Cardiac septum (tissue), 1 donor: Measurements from ENCODE around the gene HLA-F. TPM values are rescaled to one million over a fixed set of nuclear protein-coding genes. Genes with fewer than 3 reads are reported as not detected.

Experiments
- DNase-seq: peaks from one replicate; pipeline ENCODE4 v3.0.0-alpha.2; 2020; ENCODE audit warnings: low spot score
- intact Hi-C: fragments of 100-400 bp; cut with DNase I; formaldehyde crosslinking; loops from one replicate; pipeline ENCODE4 v1.14.0; 2022
- total RNA-seq: library from RNA; stranded (reverse); fragmentation: NEBNext Ultra II Directional; extraction: Animal tissue kit (Norgen Biotek cat#: 25700); gene quantifications from one replicate; pipeline ENCODE4 v1.2.1, GENCODE V29; 2021
- donor health status: DM: no; HTN: no; CAD: no.

HLA-F gene
- total RNA-seq, 1 donor from 2014 or later = 40.4 TPM

- DNase-seq = no peak
- intact Hi-C loops = no loop called here
These were observed 16.6 kb downstream of the HLA-F start for GRCh38 chr6:29739882-29740261.

- intact Hi-C loops = no loop called here
- DNase-seq = no peak
These were observed 18.4 kb downstream of the HLA-F start for GRCh38 chr6:29741592-29741991.

- no peak for DNase-seq
- intact Hi-C loops = no loop called here
These were observed 18.9 kb downstream of the HLA-F start for GRCh38 chr6:29742127-29742526.

GRCh38 chr6:29743025-29743424 lies 19.8 kb downstream of the HLA-F start:
- no peak for DNase-seq
- intact Hi-C loops = no loop called here

- DNase-seq = no peak
- intact Hi-C loops = no loop called here
These were observed 20.3 kb downstream of the HLA-F start for GRCh38 chr6:29743568-29743967.

- intact Hi-C loops = no loop called here
- DNase-seq = no peak
These were observed 20.9 kb downstream of the HLA-F start for GRCh38 chr6:29744131-29744530.

- DNase-seq = no peak
- intact Hi-C loops = no loop called here
These were observed 21.4 kb downstream of the HLA-F start for GRCh38 chr6:29744621-29745020.

GRCh38 chr6:29745386-29745785 lies 22.2 kb downstream of the HLA-F start:
- no peak for DNase-seq
- intact Hi-C loops = no loop called here

GRCh38 chr6:29745855-29746449 lies 22.7 kb downstream of the HLA-F start:
- no peak for DNase-seq
- intact Hi-C loops = no loop called here

GRCh38 chr6:29746846-29747687 lies 23.8 kb downstream of the HLA-F start:
- intact Hi-C loops = no loop called here
- no peak for DNase-seq

- no peak for DNase-seq
- intact Hi-C loops = no loop called here
These were observed 24.5 kb downstream of the HLA-F start for GRCh38 chr6:29747688-29748250.

- intact Hi-C loops = no loop called here
- DNase-seq = peak; percentile 97
These were observed 25.4 kb downstream of the HLA-F start for GRCh38 chr6:29748391-29749307.

- intact Hi-C loops = no loop called here
- DNase-seq = no peak
These were observed 26.1 kb downstream of the HLA-F start for GRCh38 chr6:29749308-29749662.

- intact Hi-C loops = loop anchor here (5.0 kb wide), 3 partner anchors 42 to 97 kb away; no protein-coding TSS in a partner anchor
- no peak for DNase-seq
These were observed 26.4 kb downstream of the HLA-F start for GRCh38 chr6:29749668-29750067.

GRCh38 chr6:29750709-29751108 lies 27.5 kb downstream of the HLA-F start:
- intact Hi-C loops = loop anchor here (5.0 kb wide), 3 partner anchors 42 to 98 kb away; no protein-coding TSS in a partner anchor
- DNase-seq = no peak

GRCh38 chr6:29751480-29751879 lies 28.2 kb downstream of the HLA-F start:
- intact Hi-C loops = loop anchor here (5.0 kb wide), 3 partner anchors 41 to 99 kb away; no protein-coding TSS in a partner anchor
- DNase-seq = no peak

GRCh38 chr6:29752451-29753308 lies 29.4 kb downstream of the HLA-F start:
- peak; percentile 95 for DNase-seq
- intact Hi-C loops = loop anchor here (5.0 kb wide), 3 partner anchors 40 to 100 kb away; no protein-coding TSS in a partner anchor

GRCh38 chr6:29753309-29753644 lies 30.0 kb downstream of the HLA-F start:
- intact Hi-C loops = loop anchor here (5.0 kb wide), 3 partner anchors 39 to 101 kb away; no protein-coding TSS in a partner anchor
- DNase-seq = no peak
